OCI-LY1 (cell line): Measurements from ENCODE around the gene SDSL.

Experiments used
- H2AFZ ChIP-seq: fragments of 200-600 bp; sonication (generic), shearing (Covaris generic); 2 replicates; pipeline ENCODE4 v1.6.0; 2014; ENCODE audit warnings: antibody characterized with exemption, mild to moderate bottlenecking, low read length
- H3F3A ChIP-seq: fragments of 200-600 bp; sonication (generic), shearing (Covaris generic); 2 replicates; pipeline ENCODE4 v1.6.0; 2014; ENCODE audit warnings: mild to moderate bottlenecking, antibody characterized with exemption, low read length, moderate library complexity; ENCODE audit not compliant: insufficient read depth
- H3K27ac ChIP-seq: fragments of 200-600 bp; sonication (generic); 2 replicates; pipeline ENCODE4 v1.5.1; 2014; ENCODE audit warnings: low read length, mixed run types, mild to moderate bottlenecking, low read depth; ENCODE audit not compliant: poor library complexity, severe bottlenecking
- H3K27me3 ChIP-seq: fragments of 200-600 bp; sonication (generic); 2 replicates; pipeline ENCODE4 v1.6.0; 2014; ENCODE audit warnings: antibody characterized with exemption, mild to moderate bottlenecking, low read length, moderate library complexity; ENCODE audit not compliant: insufficient read depth
- H3K36me3 ChIP-seq: fragments of 200-600 bp; sonication (generic); 2 replicates; pipeline ENCODE4 v1.6.1; 2014; ENCODE audit warnings: mild to moderate bottlenecking, antibody characterized with exemption, low read length, moderate library complexity, mixed read lengths; ENCODE audit not compliant: insufficient read depth
- H3K4me1 ChIP-seq: fragments of 200-600 bp; sonication (generic); 2 replicates; pipeline ENCODE4 v1.5.1; 2014; ENCODE audit warnings: mild to moderate bottlenecking, low read length, moderate library complexity; ENCODE audit not compliant: insufficient read depth, severe bottlenecking
- H3K4me2 ChIP-seq: fragments of 200-600 bp; sonication (generic), shearing (Covaris generic); 2 replicates; pipeline ENCODE4 v1.6.1; 2014; ENCODE audit warnings: low read length
- H3K4me3 ChIP-seq: fragments of 200-600 bp; sonication (generic); 2 replicates; pipeline ENCODE4 v1.5.1; 2014; ENCODE audit warnings: low read length, low read depth, mild to moderate bottlenecking, mixed read lengths; ENCODE audit not compliant: poor library complexity, severe bottlenecking
- H3K79me2 ChIP-seq: fragments of 200-600 bp; shearing (Covaris generic); 2 replicates; pipeline ENCODE4 v1.6.1; 2016; ENCODE audit warnings: mixed run types, low read length, mixed read lengths; ENCODE audit not compliant: insufficient read depth
- H3K9ac ChIP-seq: fragments of 200-600 bp; sonication (generic), shearing (Covaris generic); 2 replicates; pipeline ENCODE4 v1.6.1; 2014; ENCODE audit warnings: mild to moderate bottlenecking, low read length, mixed read lengths
- H3K9me2 ChIP-seq: fragments of 200-600 bp; sonication (generic), shearing (Covaris generic); 2 replicates; pipeline ENCODE4 v1.6.1; 2014; ENCODE audit warnings: low read depth, mild to moderate bottlenecking, low read length, mixed read lengths
- H3K9me3 ChIP-seq: fragments of 200-600 bp; shearing (Covaris generic); 2 replicates; pipeline ENCODE4 v1.6.1; 2014; ENCODE audit warnings: low read length, mixed read lengths
- H4K20me1 ChIP-seq: fragments of 200-600 bp; sonication (generic), shearing (Covaris generic); 2 replicates; pipeline ENCODE4 v1.6.0; 2016; ENCODE audit warnings: mild to moderate bottlenecking, low read length; ENCODE audit not compliant: insufficient read depth
- EZH2 ChIP-seq: fragments of 200-600 bp; sonication (generic), shearing (Covaris generic); IDR thresholded peaks from 2 replicates; pipeline ENCODE4 v1.8.0; 2017; ENCODE audit warnings: borderline replicate concordance, mixed run types, mild to moderate bottlenecking, antibody characterized with exemption, low read length, moderate library complexity, mixed read lengths
- TF ChIP-seq, protein P1 (sequence below): fragments of 200-600 bp; sonication (generic), shearing (Covaris generic); IDR thresholded peaks from 2 replicates; pipeline ENCODE4 v1.5.1; 2017; ENCODE audit warnings: mild to moderate bottlenecking, antibody characterized with exemption, low read length, moderate library complexity, mixed read lengths

The SDSL gene

GRCh38 chr12:113422886-113423669 lies 898 bp downstream of the SDSL start:
- no peaks in the 10 kb centered on the region for H3K9me2 ChIP-seq
- H3K27ac ChIP-seq = no peak overlapping the region
- no peak overlapping the region for H3K9ac ChIP-seq
- no peaks in the 10 kb centered on the region for H3F3A ChIP-seq
- H4K20me1 ChIP-seq = no peaks in the 10 kb centered on the region
- no peak for TF ChIP-seq EZH2
- TF ChIP-seq, protein P1, sequence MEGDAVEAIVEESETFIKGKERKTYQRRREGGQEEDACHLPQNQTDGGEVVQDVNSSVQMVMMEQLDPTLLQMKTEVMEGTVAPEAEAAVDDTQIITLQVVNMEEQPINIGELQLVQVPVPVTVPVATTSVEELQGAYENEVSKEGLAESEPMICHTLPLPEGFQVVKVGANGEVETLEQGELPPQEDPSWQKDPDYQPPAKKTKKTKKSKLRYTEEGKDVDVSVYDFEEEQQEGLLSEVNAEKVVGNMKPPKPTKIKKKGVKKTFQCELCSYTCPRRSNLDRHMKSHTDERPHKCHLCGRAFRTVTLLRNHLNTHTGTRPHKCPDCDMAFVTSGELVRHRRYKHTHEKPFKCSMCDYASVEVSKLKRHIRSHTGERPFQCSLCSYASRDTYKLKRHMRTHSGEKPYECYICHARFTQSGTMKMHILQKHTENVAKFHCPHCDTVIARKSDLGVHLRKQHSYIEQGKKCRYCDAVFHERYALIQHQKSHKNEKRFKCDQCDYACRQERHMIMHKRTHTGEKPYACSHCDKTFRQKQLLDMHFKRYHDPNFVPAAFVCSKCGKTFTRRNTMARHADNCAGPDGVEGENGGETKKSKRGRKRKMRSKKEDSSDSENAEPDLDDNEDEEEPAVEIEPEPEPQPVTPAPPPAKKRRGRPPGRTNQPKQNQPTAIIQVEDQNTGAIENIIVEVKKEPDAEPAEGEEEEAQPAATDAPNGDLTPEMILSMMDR = no peak
- H3K4me3 ChIP-seq = no peak overlapping the region
- no peak overlapping the region for H3K4me2 ChIP-seq
- no peaks in the 10 kb centered on the region for H3K27me3 ChIP-seq
- H3K36me3 ChIP-seq = no peaks in the 10 kb centered on the region
- H3K79me2 ChIP-seq = no peaks in the 10 kb centered on the region
- no peaks in the 10 kb centered on the region for H3K9me3 ChIP-seq
- no peak overlapping the region for H2AFZ ChIP-seq
- peaks cover 15% of the 10 kb centered on the region for H3K4me1 ChIP-seq

GRCh38 chr12:113424456-113424855 lies 2.3 kb downstream of the SDSL start:
- H3F3A ChIP-seq = no peaks in the 10 kb centered on the region
- TF ChIP-seq, protein P1 = no peak
- no peak for TF ChIP-seq EZH2
- H3K27ac ChIP-seq = no peak overlapping the region
- no peak overlapping the region for H3K9ac ChIP-seq
- no peak overlapping the region for H2AFZ ChIP-seq
- H3K4me2 ChIP-seq = no peak overlapping the region
- no peaks in the 10 kb centered on the region for H3K36me3 ChIP-seq
- no peaks in the 10 kb centered on the region for H3K27me3 ChIP-seq
- H3K79me2 ChIP-seq = no peaks in the 10 kb centered on the region
- peaks cover 15% of the 10 kb centered on the region for H3K4me1 ChIP-seq
- no peaks in the 10 kb centered on the region for H3K9me2 ChIP-seq
- H3K9me3 ChIP-seq = no peaks in the 10 kb centered on the region
- no peak overlapping the region for H3K4me3 ChIP-seq
- no peaks in the 10 kb centered on the region for H4K20me1 ChIP-seq

DNA sequence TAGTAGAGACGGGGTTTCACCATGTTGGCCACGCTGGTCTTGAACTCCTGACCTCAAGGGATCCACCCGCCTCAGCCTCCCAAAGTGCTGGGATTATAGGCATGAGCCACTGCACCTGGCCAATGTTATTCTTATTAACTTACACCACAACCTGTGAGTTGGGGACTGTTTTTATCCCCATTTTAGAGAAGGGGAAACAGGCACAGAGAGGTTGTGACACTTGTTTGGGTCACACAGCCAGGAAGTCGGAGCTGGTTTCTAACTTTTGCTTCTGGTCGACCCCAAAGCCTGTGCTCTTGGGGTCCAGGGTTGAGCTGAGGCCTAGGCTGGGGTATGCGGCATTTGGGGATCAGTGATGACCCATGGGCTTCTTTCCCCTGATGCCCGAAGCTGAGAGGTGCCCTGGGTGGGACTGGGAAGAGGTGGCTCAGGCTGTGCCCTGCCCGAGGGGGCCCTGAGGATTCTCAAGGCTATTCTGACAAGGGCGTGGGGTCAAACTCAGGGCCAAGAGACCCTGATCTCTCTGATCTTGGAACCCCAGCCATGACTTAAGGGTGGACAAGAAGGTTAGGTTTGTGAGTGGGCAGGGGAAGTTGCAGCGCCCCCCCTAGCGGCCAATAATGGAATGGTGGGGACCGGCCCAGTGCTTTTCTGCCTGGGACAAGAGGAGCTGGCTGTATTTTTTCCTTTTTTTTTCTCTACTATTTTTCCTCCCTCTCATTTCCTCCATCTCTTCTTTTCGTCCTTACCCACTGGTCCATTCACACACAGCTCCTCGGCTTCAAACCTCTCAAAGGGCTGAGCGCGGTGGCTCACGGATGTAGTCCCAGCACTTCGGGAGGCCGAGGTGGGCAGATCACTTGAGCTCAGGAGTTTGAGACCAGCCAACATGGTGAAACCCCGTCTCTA lies 3.0 kb downstream of the SDSL start:
- Histone ChIP-seq H4K20me1 (no peaks in the 10 kb centered on the region), H3K9me2 (no peaks in the 10 kb centered on the region), H3K9ac (no peak overlapping the region), H3K9me3 (no peaks in the 10 kb centered on the region; the same call in 1 of the 2 replicates), H3K4me1 (peaks cover 15% of the 10 kb centered on the region), H3K4me2 (peak overlapping the region; percentile 6; the same call in 1 of the 2 replicates), H2AFZ (no peak overlapping the region), H3K27me3 (peaks cover 3% of the 10 kb centered on the region; the same call in 1 of the 2 replicates), H3K4me3 (no peak overlapping the region), H3K79me2 (no peaks in the 10 kb centered on the region), H3K36me3 (no peaks in the 10 kb centered on the region), H3F3A (no peaks in the 10 kb centered on the region), H3K27ac (no peak overlapping the region)
- no peak for TF ChIP-seq EZH2
- TF ChIP-seq, protein P1 = peak; percentile 88
